ENCODE results near the gene MORC4. TPM values are rescaled to one million over a fixed set of nuclear protein-coding genes. Genes with fewer than 3 reads are reported as not detected.

Gene MORC4
- total RNA-seq, 4 donors from 2014 or later = 9.8 to 11.1 (median 10.2) TPM

DNA sequence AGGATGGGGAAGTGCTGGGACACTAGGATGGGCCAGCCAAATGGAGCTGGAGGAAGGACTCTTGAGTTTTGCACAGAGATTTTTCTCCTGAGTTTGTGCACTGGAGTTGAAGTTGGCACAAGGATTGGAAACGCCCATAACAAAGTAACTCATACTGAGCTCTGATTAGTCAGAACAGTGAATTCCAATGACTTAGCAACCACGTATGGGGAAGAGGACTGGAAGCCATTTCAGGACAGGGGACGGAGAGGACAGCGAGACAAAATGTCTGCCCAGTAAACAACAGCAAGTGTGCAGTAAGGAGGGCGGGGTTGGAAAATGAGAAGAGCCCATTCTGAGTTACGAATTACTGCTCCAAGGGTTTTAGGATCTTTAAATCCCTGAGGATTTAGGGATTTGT is 102.8 kb downstream of the MORC4 start:
- no peak overlapping the region for H3K4me3 ChIP-seq
- no peaks in the 10 kb centered on the region for H3K27me3 ChIP-seq
- peaks cover 0 to 9% (median 9%) of the 10 kb centered on the region in 4 donors for H3K4me1 ChIP-seq
- 67% methylated on average over 6 of the region's 6 CpGs for WGBS
- DNase-seq (ENCODE audit: extremely low spot score) = no peak
- H3K36me3 ChIP-seq = no peaks in the 10 kb centered on the region
- H3K9me3 ChIP-seq = no peaks in the 10 kb centered on the region
- H3K27ac ChIP-seq (replicated peaks in 1 of 4) = no peak overlapping the region
- intact Hi-C loops (cut with DNase I) = no loop called here
- TF ChIP-seq POLR2AphosphoS5 (IDR thresholded peaks at IDR 0.05) = no peak
- TF ChIP-seq POLR2A (IDR thresholded peaks at IDR 0.05; ENCODE audit: low read depth) = no peak
- no peak for TF ChIP-seq EP300 (IDR thresholded peaks at IDR 0.05)
- TF ChIP-seq, protein P1, sequence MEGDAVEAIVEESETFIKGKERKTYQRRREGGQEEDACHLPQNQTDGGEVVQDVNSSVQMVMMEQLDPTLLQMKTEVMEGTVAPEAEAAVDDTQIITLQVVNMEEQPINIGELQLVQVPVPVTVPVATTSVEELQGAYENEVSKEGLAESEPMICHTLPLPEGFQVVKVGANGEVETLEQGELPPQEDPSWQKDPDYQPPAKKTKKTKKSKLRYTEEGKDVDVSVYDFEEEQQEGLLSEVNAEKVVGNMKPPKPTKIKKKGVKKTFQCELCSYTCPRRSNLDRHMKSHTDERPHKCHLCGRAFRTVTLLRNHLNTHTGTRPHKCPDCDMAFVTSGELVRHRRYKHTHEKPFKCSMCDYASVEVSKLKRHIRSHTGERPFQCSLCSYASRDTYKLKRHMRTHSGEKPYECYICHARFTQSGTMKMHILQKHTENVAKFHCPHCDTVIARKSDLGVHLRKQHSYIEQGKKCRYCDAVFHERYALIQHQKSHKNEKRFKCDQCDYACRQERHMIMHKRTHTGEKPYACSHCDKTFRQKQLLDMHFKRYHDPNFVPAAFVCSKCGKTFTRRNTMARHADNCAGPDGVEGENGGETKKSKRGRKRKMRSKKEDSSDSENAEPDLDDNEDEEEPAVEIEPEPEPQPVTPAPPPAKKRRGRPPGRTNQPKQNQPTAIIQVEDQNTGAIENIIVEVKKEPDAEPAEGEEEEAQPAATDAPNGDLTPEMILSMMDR (IDR thresholded peaks at IDR 0.05) = no peak

GRCh38 chrX:106894978-106895452 is 105.0 kb downstream of the MORC4 start:
- 33% methylated on average over 1 of the region's 3 CpGs for WGBS
- no peak for TF ChIP-seq POLR2AphosphoS5 (IDR thresholded peaks at IDR 0.05)
- no peak for TF ChIP-seq POLR2A (IDR thresholded peaks at IDR 0.05; ENCODE audit: low read depth)
- TF ChIP-seq, protein P1 (IDR thresholded peaks at IDR 0.05) = no peak
- TF ChIP-seq EP300 (IDR thresholded peaks at IDR 0.05) = no peak
- no peak for DNase-seq (ENCODE audit: extremely low spot score)
- H3K4me3 ChIP-seq = no peak overlapping the region
- H3K36me3 ChIP-seq = no peaks in the 10 kb centered on the region
- H3K27ac ChIP-seq (replicated peaks in 1 of 4) = peak overlapping the region in 1 of 4 donors; percentile 18
- intact Hi-C loops (cut with DNase I) = loop anchor here (5.0 kb wide), 1 partner anchor 57 kb away; no protein-coding TSS in a partner anchor
- no peaks in the 10 kb centered on the region for H3K9me3 ChIP-seq
- H3K27me3 ChIP-seq = no peaks in the 10 kb centered on the region
- H3K4me1 ChIP-seq = peaks cover 0 to 9% (median 9%) of the 10 kb centered on the region in 4 donors

GRCh38 chrX:106894392-106894909 is 105.6 kb downstream of the MORC4 start:
- intact Hi-C loops (cut with DNase I) = loop anchor here (5.0 kb wide), 1 partner anchor 58 kb away; no protein-coding TSS in a partner anchor
- Histone ChIP-seq H3K27ac (replicated peaks in 1 of 4) (peak overlapping the region in 1 of 4 donors; percentile 18), H3K9me3 (no peaks in the 10 kb centered on the region), H3K27me3 (no peaks in the 10 kb centered on the region), H3K4me3 (no peak overlapping the region), H3K36me3 (no peaks in the 10 kb centered on the region), H3K4me1 (peaks cover 0 to 9% (median 9%) of the 10 kb centered on the region in 4 donors)
- TF ChIP-seq POLR2AphosphoS5 (IDR thresholded peaks at IDR 0.05) = no peak
- TF ChIP-seq, protein P1 (IDR thresholded peaks at IDR 0.05) = peak; percentile 76 to 80 (median 77)
- no peak for DNase-seq (ENCODE audit: extremely low spot score)
- WGBS = 22% methylated on average over 6 of the region's 6 CpGs

DNA sequence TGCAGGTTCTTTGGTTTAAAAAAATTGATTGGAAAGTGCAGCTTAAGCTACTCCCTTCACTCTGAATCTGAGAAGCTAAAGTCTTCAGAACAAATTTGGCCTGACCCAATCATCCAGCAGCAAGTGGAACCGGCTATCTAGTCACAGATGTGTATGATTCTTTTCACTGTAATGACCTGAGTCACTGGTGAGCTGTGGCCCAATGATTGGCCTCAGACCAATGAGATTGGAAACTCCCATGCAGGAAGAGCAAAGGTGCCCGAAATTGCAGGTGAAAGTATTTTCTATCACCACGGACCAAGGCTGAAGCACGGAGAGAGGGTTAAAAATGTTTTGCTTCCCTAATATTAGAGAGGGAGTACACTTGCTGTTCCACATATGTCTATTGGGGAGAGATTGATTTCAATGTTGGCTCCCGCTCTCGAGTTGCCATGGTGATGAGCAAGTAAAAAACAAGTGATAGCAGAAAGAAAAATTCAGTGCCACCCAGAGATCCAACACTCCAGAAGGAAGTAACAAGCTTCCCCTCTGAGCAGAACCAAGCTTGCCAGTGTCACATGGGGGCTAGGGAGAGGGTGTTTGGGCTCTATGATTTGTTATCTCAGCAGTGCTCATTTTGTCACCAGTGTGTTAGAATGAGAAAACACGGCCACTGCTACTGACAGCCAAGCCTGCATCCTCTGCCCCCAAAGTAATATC is 108.1 kb downstream of the MORC4 start:
- intact Hi-C loops (cut with DNase I) = loop anchor here (5.0 kb wide), 1 partner anchor 60 kb away; no protein-coding TSS in a partner anchor
- H3K27ac ChIP-seq (replicated peaks in 1 of 4) = no peak overlapping the region
- 53% methylated on average over 7 of the region's 7 CpGs for WGBS
- H3K4me1 ChIP-seq = peaks cover 0 to 9% (median 9%) of the 10 kb centered on the region in 4 donors
- H3K36me3 ChIP-seq = no peaks in the 10 kb centered on the region
- no peak for DNase-seq (ENCODE audit: extremely low spot score)
- no peak overlapping the region for H3K4me3 ChIP-seq
- no peaks in the 10 kb centered on the region for H3K9me3 ChIP-seq
- no peaks in the 10 kb centered on the region for H3K27me3 ChIP-seq
- TF ChIP-seq POLR2A (IDR thresholded peaks at IDR 0.05; ENCODE audit: low read depth) = no peak
- no peak for TF ChIP-seq EP300 (IDR thresholded peaks at IDR 0.05)
- TF ChIP-seq POLR2AphosphoS5 (IDR thresholded peaks at IDR 0.05) = no peak
- TF ChIP-seq, protein P1 (IDR thresholded peaks at IDR 0.05) = no peak

Other genes with a start within 250 kb of the MORC4 start
- gene TBC1D8B, start 197.5 kb downstream of the MORC4 start, total RNA-seq = 1 to 10 TPM; 2.5 to 5.0 (median 3.6) TPM
- gene RIPPLY1, start 96.9 kb downstream of the MORC4 start, total RNA-seq = not detected
- under 1 TPM in 2 of 4 donors, not detected in 2; 0.11 to 0.17 TPM for gene CLDN2, start 79.8 kb downstream of the MORC4 start, total RNA-seq
- 10 to 100 TPM; 14.1 to 18.7 (median 15.3) TPM for gene RBM41, start 118.6 kb upstream of the MORC4 start, total RNA-seq
- 1 to 10 TPM in 1 of 4 donors, not detected in 3; 1.2 TPM for gene NUP62CL, start 206.2 kb upstream of the MORC4 start, total RNA-seq
- gene DNAAF6, start 206.4 kb upstream of the MORC4 start, total RNA-seq = not detected